ENCODE results near the gene SHD. TPM values are rescaled to one million over a fixed set of nuclear protein-coding genes. Genes with fewer than 3 reads are reported as not detected.
"Not testable (repeated sequence)": the region's sequence is repeated elsewhere in the genome, so short reads cannot be mapped to it uniquely, and the experiment has no call there.

The SHD gene, protein sequence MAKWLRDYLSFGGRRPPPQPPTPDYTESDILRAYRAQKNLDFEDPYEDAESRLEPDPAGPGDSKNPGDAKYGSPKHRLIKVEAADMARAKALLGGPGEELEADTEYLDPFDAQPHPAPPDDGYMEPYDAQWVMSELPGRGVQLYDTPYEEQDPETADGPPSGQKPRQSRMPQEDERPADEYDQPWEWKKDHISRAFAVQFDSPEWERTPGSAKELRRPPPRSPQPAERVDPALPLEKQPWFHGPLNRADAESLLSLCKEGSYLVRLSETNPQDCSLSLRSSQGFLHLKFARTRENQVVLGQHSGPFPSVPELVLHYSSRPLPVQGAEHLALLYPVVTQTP
- not detected for total RNA-seq

DNA sequence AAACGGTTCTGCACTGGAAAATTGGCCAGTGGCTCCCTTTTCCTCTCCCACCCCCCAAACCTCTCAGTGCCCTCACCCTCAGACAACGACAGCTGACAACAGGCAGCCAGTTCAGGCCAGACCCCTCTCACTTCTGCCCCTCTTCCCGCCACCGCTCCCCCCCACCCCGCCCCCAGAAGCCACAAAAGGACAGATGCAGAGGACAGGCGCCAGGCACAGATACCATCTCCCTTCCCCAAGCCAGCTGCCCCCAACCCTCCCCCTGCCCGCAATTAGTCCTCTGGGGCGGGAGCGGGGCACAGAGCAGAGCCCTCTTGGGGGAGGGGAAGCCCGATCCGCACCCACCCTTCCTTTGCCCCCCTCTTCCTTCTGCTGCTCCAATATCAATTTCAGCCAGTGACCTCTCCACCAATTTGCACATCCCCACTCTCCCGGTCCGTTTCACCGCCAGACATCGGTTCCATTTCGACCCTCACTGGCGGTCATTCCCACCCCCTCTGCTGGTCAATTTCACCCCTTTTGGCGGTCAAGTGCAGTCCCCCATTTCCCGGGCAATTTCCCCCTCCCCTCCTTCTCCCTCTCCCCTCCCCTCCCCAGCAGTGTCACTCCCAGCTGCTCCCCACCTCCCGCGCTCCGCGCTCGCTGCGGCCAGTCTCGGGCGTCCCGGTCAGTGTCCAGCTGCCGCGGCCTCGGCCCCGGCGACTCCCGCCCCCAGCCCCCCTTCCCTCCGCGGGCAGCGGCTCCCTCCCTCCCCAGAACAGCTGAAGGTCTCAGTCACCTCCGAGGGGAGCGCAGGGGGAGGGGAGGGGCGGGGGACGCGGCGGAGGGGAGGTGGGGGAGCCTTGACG is at the start of gene SHD:
SHD (plus strand) TSS at position 848 of the 848 bp plus-strand sequence. CDS start 798 bp downstream, outside the sequence.
- Histone ChIP-seq H3K4me1 (peaks cover 4 to 12% of the 10 kb centered on the region in 2 donors), H3K36me3 (no peaks in the 10 kb centered on the region), H3K9me3 (no peaks in the 10 kb centered on the region), H3K27ac (no peak within 1 kb of the TSS), H3K4me3 (peak within 1 kb of the TSS in 2 of 3 donors; percentile 26 to 57), H3K27me3 (peaks cover 12 to 54% of the 10 kb centered on the region in 2 donors)
- TF ChIP-seq POLR2AphosphoS5 (IDR thresholded peaks at IDR 0.05) (no peak), POLR2A (IDR thresholded peaks at IDR 0.05) (no peak)
- DNase-seq (ENCODE audit: low spot score in 2 of 2), result no peak
- intact Hi-C loops (cut with DNase I; ENCODE audit: low total_unique reads), result no loop called here

DNA sequence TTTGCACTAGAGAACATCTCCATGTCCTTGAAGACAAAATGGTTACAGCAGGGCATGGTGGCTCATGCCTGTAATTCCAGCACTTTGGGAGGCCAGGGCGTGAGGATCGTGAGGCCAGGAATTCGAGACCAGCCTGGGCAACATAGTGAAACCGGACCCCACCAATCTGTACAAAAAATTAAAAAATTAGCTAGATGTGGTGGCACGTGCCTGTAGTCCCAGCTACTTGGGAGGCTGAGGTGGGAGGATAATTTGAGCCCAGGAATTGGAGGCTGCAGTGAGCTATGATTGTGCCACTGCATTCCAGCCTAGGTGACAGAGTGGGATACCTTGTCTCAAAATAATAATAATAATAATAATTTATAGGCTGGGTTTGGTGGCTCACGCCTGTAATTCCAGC is 48.8 kb upstream of the SHD start:
- intact Hi-C loops (cut with DNase I; ENCODE audit: low total_unique reads); H3K9me3 ChIP-seq; H3K4me3 ChIP-seq; H3K36me3 ChIP-seq; H3K27ac ChIP-seq; DNase-seq (ENCODE audit: low spot score in 2 of 2); H3K4me1 ChIP-seq: not testable (repeated sequence)
- peaks cover 5 to 48% of the 10 kb centered on the region in 2 donors for H3K27me3 ChIP-seq

DNA sequence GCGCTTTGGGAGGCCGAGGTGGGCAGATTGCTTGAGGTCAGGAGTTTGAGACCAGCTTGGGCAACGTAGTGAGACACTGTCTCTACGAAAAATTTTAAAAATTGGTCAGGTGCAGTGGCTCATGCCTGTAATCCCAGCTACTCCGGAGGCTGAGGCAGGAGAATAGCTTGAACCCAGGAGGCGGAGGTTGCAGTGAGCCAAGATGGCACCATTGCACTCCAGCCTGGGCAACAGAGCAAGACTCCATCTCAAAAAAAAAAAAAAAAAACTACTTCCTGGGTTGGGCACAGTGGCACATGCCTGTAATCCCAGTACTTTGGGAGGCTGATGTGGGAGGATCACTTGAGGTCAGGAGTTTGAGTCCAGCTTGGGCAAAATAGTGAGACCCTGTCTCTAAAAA is 47.5 kb upstream of the SHD start:
- H3K36me3 ChIP-seq; H3K4me3 ChIP-seq; H3K27ac ChIP-seq; H3K9me3 ChIP-seq; H3K4me1 ChIP-seq; DNase-seq (ENCODE audit: low spot score in 2 of 2); intact Hi-C loops (cut with DNase I; ENCODE audit: low total_unique reads): not testable (repeated sequence)
- H3K27me3 ChIP-seq, result peaks cover 5 to 49% of the 10 kb centered on the region in 2 donors

DNA sequence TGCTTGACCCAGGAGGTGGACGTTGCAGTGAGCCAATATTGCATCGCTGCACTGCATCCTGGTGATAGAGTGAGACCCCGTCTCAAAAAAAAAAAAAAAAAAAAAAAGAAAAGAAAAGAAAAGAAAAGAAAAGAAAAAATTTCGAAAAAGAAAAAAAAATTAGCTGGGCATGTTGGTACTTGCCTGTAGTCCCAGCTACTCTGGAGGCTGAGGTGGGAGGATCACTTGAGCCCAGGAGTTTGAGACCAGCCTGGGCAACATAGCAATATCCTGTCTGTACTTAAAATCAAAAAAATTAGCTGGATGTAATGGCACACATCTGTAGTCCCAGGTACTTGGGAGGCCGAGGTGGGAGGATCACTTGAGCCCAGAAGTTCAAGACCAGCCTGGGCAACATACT is 46.9 kb upstream of the SHD start:
- H3K4me1 ChIP-seq; H3K27ac ChIP-seq; H3K4me3 ChIP-seq; H3K36me3 ChIP-seq; DNase-seq (ENCODE audit: low spot score in 2 of 2); H3K9me3 ChIP-seq; intact Hi-C loops (cut with DNase I; ENCODE audit: low total_unique reads): not testable (repeated sequence)
- peaks cover 5 to 55% of the 10 kb centered on the region in 2 donors for H3K27me3 ChIP-seq

DNA sequence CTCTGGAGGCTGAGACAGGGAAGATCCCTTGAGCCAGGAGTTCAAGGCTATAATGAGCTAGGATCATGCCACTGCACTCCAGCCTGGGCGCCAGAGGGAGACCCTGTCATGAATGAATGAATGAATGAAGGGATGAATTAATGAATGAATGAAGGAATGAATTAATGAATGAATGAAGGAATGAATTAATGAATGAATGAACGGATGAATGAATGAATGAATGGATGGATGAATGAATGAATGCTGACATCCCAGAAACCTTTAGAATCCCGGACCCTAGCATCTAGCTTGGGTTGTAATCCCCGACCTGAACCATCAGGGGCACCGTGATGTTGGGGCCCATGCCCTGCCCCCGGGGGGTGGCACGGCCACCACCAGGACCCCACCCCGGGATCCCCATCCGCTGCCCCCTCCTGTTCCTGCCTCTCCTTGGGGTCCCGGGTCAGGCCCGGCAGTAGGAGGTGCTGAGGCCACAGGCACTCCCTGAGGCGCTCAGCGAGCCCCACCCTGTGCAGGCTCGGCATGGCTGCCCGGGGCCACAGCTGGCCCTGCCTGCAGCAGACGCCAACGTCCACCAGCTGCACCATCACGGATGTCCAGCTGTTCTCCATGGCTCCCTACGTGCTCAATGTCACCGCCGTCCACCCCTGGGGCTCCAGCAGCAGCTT is 46.3 kb upstream of the SHD start:
- Histone ChIP-seq H3K27me3 (peaks cover 5 to 55% of the 10 kb centered on the region in 2 donors), H3K36me3 (no peaks in the 10 kb centered on the region), H3K4me1 (no peaks in the 10 kb centered on the region), H3K27ac (no peak overlapping the region), H3K9me3 (no peaks in the 10 kb centered on the region), H3K4me3 (no peak overlapping the region)
- intact Hi-C loops (cut with DNase I; ENCODE audit: low total_unique reads), result no loop called here
- DNase-seq (ENCODE audit: low spot score in 2 of 2), result no peak
- TF ChIP-seq POLR2AphosphoS5 (IDR thresholded peaks at IDR 0.05) (no peak), POLR2A (IDR thresholded peaks at IDR 0.05) (no peak)
- TF ChIP-seq, protein P1, sequence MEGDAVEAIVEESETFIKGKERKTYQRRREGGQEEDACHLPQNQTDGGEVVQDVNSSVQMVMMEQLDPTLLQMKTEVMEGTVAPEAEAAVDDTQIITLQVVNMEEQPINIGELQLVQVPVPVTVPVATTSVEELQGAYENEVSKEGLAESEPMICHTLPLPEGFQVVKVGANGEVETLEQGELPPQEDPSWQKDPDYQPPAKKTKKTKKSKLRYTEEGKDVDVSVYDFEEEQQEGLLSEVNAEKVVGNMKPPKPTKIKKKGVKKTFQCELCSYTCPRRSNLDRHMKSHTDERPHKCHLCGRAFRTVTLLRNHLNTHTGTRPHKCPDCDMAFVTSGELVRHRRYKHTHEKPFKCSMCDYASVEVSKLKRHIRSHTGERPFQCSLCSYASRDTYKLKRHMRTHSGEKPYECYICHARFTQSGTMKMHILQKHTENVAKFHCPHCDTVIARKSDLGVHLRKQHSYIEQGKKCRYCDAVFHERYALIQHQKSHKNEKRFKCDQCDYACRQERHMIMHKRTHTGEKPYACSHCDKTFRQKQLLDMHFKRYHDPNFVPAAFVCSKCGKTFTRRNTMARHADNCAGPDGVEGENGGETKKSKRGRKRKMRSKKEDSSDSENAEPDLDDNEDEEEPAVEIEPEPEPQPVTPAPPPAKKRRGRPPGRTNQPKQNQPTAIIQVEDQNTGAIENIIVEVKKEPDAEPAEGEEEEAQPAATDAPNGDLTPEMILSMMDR (IDR thresholded peaks at IDR 0.05), result no peak

DNA sequence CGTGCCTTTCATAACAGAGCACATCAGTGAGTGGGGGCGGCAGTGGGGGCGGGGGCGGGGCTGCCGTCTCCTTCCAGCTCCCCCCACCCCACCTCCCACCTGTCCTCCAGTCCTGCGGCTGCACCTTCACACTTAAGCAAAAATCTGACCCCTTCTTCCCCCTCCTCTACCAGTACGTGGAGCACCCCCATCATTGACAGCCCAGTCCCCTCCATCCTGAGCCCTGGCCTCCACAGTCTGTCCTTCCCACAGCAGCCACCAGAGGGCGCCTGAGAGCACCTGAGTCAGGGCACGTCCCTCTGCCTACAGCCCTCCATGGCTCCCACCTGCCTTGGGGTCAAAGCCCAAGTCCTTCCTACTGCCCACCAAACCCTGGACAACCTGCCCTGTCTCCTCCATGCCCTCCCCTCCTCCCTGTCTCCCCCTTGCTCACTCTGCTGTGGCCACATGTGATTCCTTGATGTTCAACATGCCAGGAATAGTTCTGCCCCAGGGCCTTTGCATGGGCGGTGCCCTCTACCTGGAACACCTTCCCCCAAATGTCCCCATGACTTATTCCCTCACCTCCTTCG is 45.7 kb upstream of the SHD start:
- TF ChIP-seq POLR2AphosphoS5 (IDR thresholded peaks at IDR 0.05) (no peak), POLR2A (IDR thresholded peaks at IDR 0.05) (no peak)
- TF ChIP-seq, protein P1 (IDR thresholded peaks at IDR 0.05), result peak in 2 of 3 donors; percentile 28 to 38
- Histone ChIP-seq H3K9me3 (no peaks in the 10 kb centered on the region), H3K36me3 (no peaks in the 10 kb centered on the region), H3K27me3 (peaks cover 5 to 51% of the 10 kb centered on the region in 2 donors), H3K4me1 (no peaks in the 10 kb centered on the region), H3K27ac (no peak overlapping the region), H3K4me3 (no peak overlapping the region)
- intact Hi-C loops (cut with DNase I; ENCODE audit: low total_unique reads), result no loop called here
- DNase-seq (ENCODE audit: low spot score in 2 of 2), result no peak
